HG03354 (cell line): ENCODE data around the gene DROSHA.
"Not testable (repeated sequence)": the region's sequence is repeated elsewhere in the genome, so short reads cannot be mapped to it uniquely, and the experiment has no call there.

Experiments used
- ATAC-seq: cut with Tn5 transposase; IDR thresholded peaks from one replicate; pipeline ENCODE4 v1.9.1; 2021; ENCODE audit warnings: mild to moderate bottlenecking; ENCODE audit not compliant: unreplicated experiment, poor library complexity, severe bottlenecking

Gene DROSHA

GRCh38 chr5:31361704-31362528, 170.0 kb downstream of the DROSHA start:
- ATAC-seq = not testable (repeated sequence)

- ATAC-seq = no peak
Observed at GRCh38 chr5:31361234-31361633, 170.7 kb downstream of the DROSHA start.

GRCh38 chr5:31359839-31360238, 172.1 kb downstream of the DROSHA start:
- no peak for ATAC-seq

- ATAC-seq = no peak
Observed at GRCh38 chr5:31357038-31357437, 174.9 kb downstream of the DROSHA start.

- no peak for ATAC-seq
Observed at GRCh38 chr5:31355337-31355736, 176.6 kb downstream of the DROSHA start.
